Smooth muscle cell (in vitro differentiated cells): ENCODE results near the gene MAT1A. TPM values are rescaled to one million over a fixed set of nuclear protein-coding genes. Genes with fewer than 3 reads are reported as not detected.

Experiments
- DNase-seq: peaks from one replicate; lab custom pipeline; 2025; ENCODE audit not compliant: unreplicated experiment; lab: John Stamatoyannopoulos, UW
- H2AFZ ChIP-seq: fragments of 200-600 bp; sonication (generic); 2 replicates; pipeline ENCODE4 v1.6.0; 2016; ENCODE audit warnings: antibody characterized with exemption, low read depth, mild to moderate bottlenecking
- H3F3A ChIP-seq: fragments of 200-600 bp; sonication (generic); 2 replicates; pipeline ENCODE4 v1.6.0; 2017; ENCODE audit warnings: antibody characterized with exemption, low read depth
- H3K27ac ChIP-seq: fragments of 200-600 bp; sonication (generic); 2 replicates; pipeline ENCODE4 v1.5.1; 2016; ENCODE audit warnings: low read depth, mild to moderate bottlenecking
- H3K27me3 ChIP-seq: fragments of 200-600 bp; sonication (generic); 2 replicates; pipeline ENCODE4 v1.6.1; 2016; ENCODE audit warnings: low read depth, mild to moderate bottlenecking
- H3K36me3 ChIP-seq: fragments of 200-600 bp; sonication (generic); 2 replicates; pipeline ENCODE4 v1.5.1; 2016; ENCODE audit warnings: low read depth
- H3K4me1 ChIP-seq: fragments of 200-600 bp; sonication (generic); 2 replicates; pipeline ENCODE4 v1.5.1; 2016; ENCODE audit warnings: low read depth
- H3K4me2 ChIP-seq: fragments of 200-600 bp; sonication (generic); 2 replicates; pipeline ENCODE4 v1.6.0; 2016; ENCODE audit warnings: mild to moderate bottlenecking
- H3K4me3 ChIP-seq: fragments of 200-600 bp; sonication (generic); 2 replicates; pipeline ENCODE4 v1.5.1; 2016; ENCODE audit warnings: mild to moderate bottlenecking
- H3K79me2 ChIP-seq: fragments of 200-600 bp; sonication (generic); 2 replicates; pipeline ENCODE4 v1.6.0; 2016; ENCODE audit warnings: low read depth, mild to moderate bottlenecking
- H3K9ac ChIP-seq: fragments of 200-600 bp; sonication (generic); 2 replicates; pipeline ENCODE4 v1.6.0; 2016; ENCODE audit warnings: low read depth
- H3K9me3 ChIP-seq: fragments of 200-600 bp; sonication (generic); replicated peaks from 2 replicates; pipeline ENCODE4 v1.5.1; 2016; ENCODE audit warnings: low read depth
- H4K20me1 ChIP-seq: fragments of 200-600 bp; sonication (generic); 2 replicates; pipeline ENCODE4 v1.6.0; 2016; ENCODE audit warnings: low read depth
- WGBS: methylation state at CpG from one replicate; pipeline ENCODE4 v1.1.7; 2016; ENCODE audit warnings: low lambda C conversion rate; 5-methylcytosine and 5-hydroxymethylcytosine counted together
- polyA plus RNA-seq: library from polyadenylated mRNA; unstranded; fragments of >200 nt; fragmentation: Nextera tagmentation; extraction: Ambion mirVana; gene quantifications from 2 replicates; pipeline ENCODE4 v1.2.1, GENCODE V29; 2016
- total RNA-seq: library from RNA; depleted of rRNA; stranded (reverse); fragments of >200 nt; gene quantifications from 2 replicates; pipeline ENCODE4 v1.2.3, GENCODE V29; 2014
- TF ChIP-seq, protein P1 (sequence below): fragments of 200-600 bp; sonication (generic); IDR thresholded peaks from 2 replicates; pipeline ENCODE4 v1.5.1; 2017; ENCODE audit warnings: borderline replicate concordance, mild to moderate bottlenecking, antibody characterized with exemption; ENCODE audit not compliant: insufficient read depth, poor library complexity, severe bottlenecking

MAT1A gene
- total RNA-seq (0.09 TPM in 1 of 2 replicates, not detected in the other), polyA plus RNA-seq (not detected in 2 replicates)

DNA sequence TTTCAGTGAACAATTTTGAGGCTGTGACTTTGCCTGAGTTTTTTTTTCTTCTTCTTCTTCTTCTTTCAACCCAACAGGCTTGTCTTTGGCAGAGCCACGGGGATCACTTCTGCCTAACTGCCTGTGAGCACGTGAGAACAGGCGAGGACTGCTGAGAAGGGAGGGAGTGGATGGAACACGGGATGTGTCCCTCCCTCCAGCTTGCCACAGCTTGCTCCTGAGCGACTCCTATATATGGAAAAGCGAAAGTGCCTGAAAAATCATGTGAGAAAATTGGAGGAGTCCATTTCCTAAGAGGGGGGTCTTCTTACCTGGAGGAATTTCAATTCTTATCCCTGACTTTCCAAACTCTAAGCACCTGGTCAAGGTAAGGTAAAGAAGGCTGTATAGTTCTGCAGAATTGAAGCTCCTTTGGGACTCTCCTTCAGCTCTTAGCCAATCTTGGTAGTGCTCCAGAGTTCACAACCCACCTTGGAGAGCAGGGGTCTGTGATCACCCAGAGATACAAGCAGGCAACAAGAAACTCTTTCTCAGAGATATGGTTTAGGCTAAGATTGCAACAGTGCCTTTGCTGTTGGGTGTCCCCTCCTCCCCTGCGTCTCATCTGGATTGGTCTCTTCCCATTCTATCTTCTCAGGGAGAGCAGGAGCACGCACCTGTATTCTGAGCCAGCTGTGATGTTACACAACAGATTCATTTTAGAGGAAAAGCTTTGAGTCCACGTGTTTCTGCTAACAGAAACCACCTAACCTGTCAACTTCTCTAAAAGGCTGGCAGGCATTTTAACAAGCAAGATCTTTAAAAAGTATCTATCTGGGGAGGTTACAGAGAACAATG lies at the start of gene MAT1A:
MAT1A (minus strand) TSS at position 208 of the 837 bp plus-strand sequence. CDS start 235 bp downstream, outside the sequence.
- H3K9me3 ChIP-seq = no peaks in the 10 kb centered on the region
- H3K36me3 ChIP-seq = no peaks in the 10 kb centered on the region
- H3K9ac ChIP-seq = no peak within 1 kb of the TSS
- H2AFZ ChIP-seq = no peak within 1 kb of the TSS
- H3K4me3 ChIP-seq = no peak within 1 kb of the TSS
- no peak for DNase-seq
- H3K4me1 ChIP-seq = no peaks in the 10 kb centered on the region
- no peak within 1 kb of the TSS for H3K4me2 ChIP-seq
- H3K27me3 ChIP-seq = peaks cover 3% of the 10 kb centered on the region
- no peak within 1 kb of the TSS for H3K27ac ChIP-seq
- no peaks in the 10 kb centered on the region for H3F3A ChIP-seq
- no peaks in the 10 kb centered on the region for H3K79me2 ChIP-seq
- no peaks in the 10 kb centered on the region for H4K20me1 ChIP-seq
- TF ChIP-seq, protein P1, sequence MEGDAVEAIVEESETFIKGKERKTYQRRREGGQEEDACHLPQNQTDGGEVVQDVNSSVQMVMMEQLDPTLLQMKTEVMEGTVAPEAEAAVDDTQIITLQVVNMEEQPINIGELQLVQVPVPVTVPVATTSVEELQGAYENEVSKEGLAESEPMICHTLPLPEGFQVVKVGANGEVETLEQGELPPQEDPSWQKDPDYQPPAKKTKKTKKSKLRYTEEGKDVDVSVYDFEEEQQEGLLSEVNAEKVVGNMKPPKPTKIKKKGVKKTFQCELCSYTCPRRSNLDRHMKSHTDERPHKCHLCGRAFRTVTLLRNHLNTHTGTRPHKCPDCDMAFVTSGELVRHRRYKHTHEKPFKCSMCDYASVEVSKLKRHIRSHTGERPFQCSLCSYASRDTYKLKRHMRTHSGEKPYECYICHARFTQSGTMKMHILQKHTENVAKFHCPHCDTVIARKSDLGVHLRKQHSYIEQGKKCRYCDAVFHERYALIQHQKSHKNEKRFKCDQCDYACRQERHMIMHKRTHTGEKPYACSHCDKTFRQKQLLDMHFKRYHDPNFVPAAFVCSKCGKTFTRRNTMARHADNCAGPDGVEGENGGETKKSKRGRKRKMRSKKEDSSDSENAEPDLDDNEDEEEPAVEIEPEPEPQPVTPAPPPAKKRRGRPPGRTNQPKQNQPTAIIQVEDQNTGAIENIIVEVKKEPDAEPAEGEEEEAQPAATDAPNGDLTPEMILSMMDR = no peak
- WGBS = 42% methylated on average over 9 of the region's 9 CpGs

DNA sequence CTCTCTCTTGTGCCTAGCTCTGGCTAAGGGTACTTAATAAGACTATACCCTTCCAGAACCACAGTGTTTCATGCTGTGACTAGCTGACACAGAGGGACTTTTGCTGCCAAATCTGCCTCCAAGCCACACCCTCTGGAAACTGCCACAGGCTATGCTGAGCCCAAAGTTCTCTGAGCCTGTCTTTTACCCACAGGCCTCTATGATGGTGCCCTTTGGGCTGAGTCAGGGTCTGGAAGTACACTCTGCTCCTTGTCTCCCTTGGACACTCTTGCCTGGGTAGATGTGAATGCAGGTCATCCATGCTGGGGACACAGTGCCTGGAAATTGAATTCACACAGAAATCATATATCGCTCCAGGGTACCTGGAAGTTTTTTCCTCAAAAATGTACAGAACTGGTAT lies 44.5 kb upstream of the MAT1A start:
- no peak overlapping the region for H2AFZ ChIP-seq
- H3K9me3 ChIP-seq = no peaks in the 10 kb centered on the region
- no peaks in the 10 kb centered on the region for H3K79me2 ChIP-seq
- no peaks in the 10 kb centered on the region for H4K20me1 ChIP-seq
- WGBS = 100% methylated on average over 1 of the region's 1 CpG
- DNase-seq = no peak
- H3K27ac ChIP-seq = no peak overlapping the region
- H3K4me2 ChIP-seq = no peak overlapping the region
- no peaks in the 10 kb centered on the region for H3K4me1 ChIP-seq
- TF ChIP-seq, protein P1 = no peak
- H3K36me3 ChIP-seq = no peaks in the 10 kb centered on the region
- no peaks in the 10 kb centered on the region for H3F3A ChIP-seq
- H3K4me3 ChIP-seq = no peak overlapping the region
- H3K9ac ChIP-seq = no peak overlapping the region
- H3K27me3 ChIP-seq = peaks cover 5% of the 10 kb centered on the region

DNA sequence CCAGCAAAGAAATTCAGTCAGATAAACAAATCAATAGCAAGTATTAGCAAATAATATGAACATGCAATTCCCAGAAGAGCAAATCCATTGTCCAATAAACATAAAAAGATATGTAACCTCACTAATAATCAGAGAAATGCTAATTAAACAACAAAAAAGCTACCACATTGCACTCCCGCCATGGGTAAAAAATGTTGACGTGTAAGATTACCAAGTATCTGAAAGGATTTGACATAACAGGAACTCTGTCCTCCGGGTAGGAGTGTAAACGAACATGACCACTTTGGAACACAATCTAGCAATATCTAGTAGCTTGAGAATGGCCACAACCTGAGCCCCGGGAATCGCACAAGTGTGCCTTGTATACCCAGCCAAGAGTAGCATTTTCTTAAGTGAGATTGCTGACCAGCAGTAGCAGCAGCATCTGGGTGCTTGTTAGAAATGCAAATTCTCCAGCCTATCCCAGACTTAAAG lies 35.5 kb upstream of the MAT1A start:
- Histone ChIP-seq H3K27me3 (peaks cover 3% of the 10 kb centered on the region), H3K27ac (no peak overlapping the region), H3K9me3 (no peaks in the 10 kb centered on the region), H3K36me3 (no peaks in the 10 kb centered on the region), H3K4me1 (peaks cover 16% of the 10 kb centered on the region), H3K4me3 (no peak overlapping the region), H4K20me1 (no peaks in the 10 kb centered on the region), H3K9ac (no peak overlapping the region), H3K79me2 (no peaks in the 10 kb centered on the region), H2AFZ (no peak overlapping the region), H3F3A (no peaks in the 10 kb centered on the region), H3K4me2 (no peak overlapping the region)
- WGBS = 86% methylated on average over 6 of the region's 6 CpGs
- TF ChIP-seq, protein P1 = no peak
- DNase-seq = no peak

DNA sequence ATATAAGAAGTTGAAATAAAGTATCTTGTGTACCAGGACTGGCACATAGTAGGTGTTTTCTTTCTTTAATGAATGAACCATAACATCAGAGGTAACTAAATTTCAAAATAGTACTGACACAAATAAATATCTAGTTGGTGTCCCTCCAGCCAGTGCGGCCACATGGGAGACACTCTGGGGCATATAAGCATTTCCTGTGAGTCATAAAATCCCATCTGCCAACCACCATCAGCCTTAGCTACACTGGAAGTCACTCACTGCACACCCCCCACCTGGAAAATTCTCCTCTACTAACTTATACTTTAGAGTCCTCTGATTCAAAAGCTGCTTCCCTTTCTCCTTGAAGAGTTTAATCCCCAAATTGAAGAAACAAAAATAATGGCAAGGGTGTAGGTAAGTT lies 34.6 kb upstream of the MAT1A start:
- no peaks in the 10 kb centered on the region for H4K20me1 ChIP-seq
- H2AFZ ChIP-seq = no peak overlapping the region
- no peak for DNase-seq
- no peak overlapping the region for H3K4me2 ChIP-seq
- H3K27me3 ChIP-seq = peaks cover 3% of the 10 kb centered on the region
- no peak overlapping the region for H3K4me3 ChIP-seq
- TF ChIP-seq, protein P1 = no peak
- peaks cover 16% of the 10 kb centered on the region for H3K4me1 ChIP-seq
- H3F3A ChIP-seq = no peaks in the 10 kb centered on the region
- H3K9ac ChIP-seq = no peak overlapping the region
- H3K79me2 ChIP-seq = no peaks in the 10 kb centered on the region
- WGBS = 32% methylated on average over 1 of the region's 1 CpG
- H3K9me3 ChIP-seq = no peaks in the 10 kb centered on the region
- H3K36me3 ChIP-seq = no peaks in the 10 kb centered on the region
- no peak overlapping the region for H3K27ac ChIP-seq
